RWPE2 (cell line): ENCODE data around the gene UTS2R.
A peak's percentile ranks its signal among the peaks of the same experiment; 100 is the strongest.
"Not testable (repeated sequence)": the region's sequence is repeated elsewhere in the genome, so short reads cannot be mapped to it uniquely, and the experiment has no call there.

Experiments used
- ATAC-seq: fragments of 200-7000 bp; cut with Tn5 transposase; 3 replicates; pipeline ENCODE4 v1.9.1; 2021; ENCODE audit warnings: low read depth
- DNase-seq: peaks from one replicate; pipeline ENCODE4 v3.0.0-alpha.2; 2020; ENCODE audit warnings: low spot score
- H3K27ac ChIP-seq: fragments of 450-650 bp; 2 replicates; pipeline ENCODE4 v1.5.1; 2017; ENCODE audit warnings: mild to moderate bottlenecking; ENCODE audit not compliant: poor library complexity, severe bottlenecking
- H3K27me3 ChIP-seq: fragments of 250-450 bp; sonication (Bioruptor Pico); 2 replicates; pipeline ENCODE4 v1.5.1; 2021; ENCODE audit warnings: mild to moderate bottlenecking, moderate library complexity; ENCODE audit not compliant: insufficient read depth, poor library complexity, severe bottlenecking
- H3K36me3 ChIP-seq: fragments of 250-450 bp; sonication (Bioruptor Pico); 2 replicates; pipeline ENCODE4 v1.5.1; 2020; ENCODE audit warnings: low read depth, mild to moderate bottlenecking, moderate library complexity
- H3K4me1 ChIP-seq: fragments of 250-450 bp; sonication (Bioruptor Pico); 2 replicates; pipeline ENCODE4 v1.5.1; 2021; ENCODE audit warnings: mild to moderate bottlenecking, moderate library complexity; ENCODE audit not compliant: insufficient read depth, poor library complexity, severe bottlenecking
- H3K4me3 ChIP-seq: fragments of 250-450 bp; sonication (Bioruptor Pico); 2 replicates; pipeline ENCODE4 v1.5.1; 2021; ENCODE audit warnings: mild to moderate bottlenecking, moderate library complexity; ENCODE audit not compliant: severe bottlenecking
- H3K9me3 ChIP-seq: fragments of 250-450 bp; sonication (Bioruptor Pico); 2 replicates; pipeline ENCODE4 v1.5.1; 2021; ENCODE audit warnings: mild to moderate bottlenecking, moderate library complexity; ENCODE audit not compliant: severe bottlenecking
- CTCF ChIP-seq: fragments of 450-650 bp; IDR thresholded peaks from one replicate; pipeline ENCODE4 v1.5.1; 2017; ENCODE audit warnings: mild to moderate bottlenecking, moderate library complexity; ENCODE audit not compliant: poor library complexity, severe bottlenecking

UTS2R gene

GRCh38 chr17:82374626-82375331 lies 3.2 kb downstream of the UTS2R start:
- Histone ChIP-seq H3K27ac (no peak overlapping the region), H3K9me3 (no peaks in the 10 kb centered on the region), H3K4me1 (no peaks in the 10 kb centered on the region), H3K4me3 (no peak overlapping the region), H3K36me3 (no peaks in the 10 kb centered on the region), H3K27me3 (peaks cover 74% of the 10 kb centered on the region)
- ATAC-seq (no peak), DNase-seq (no peak)
- TF ChIP-seq CTCF: no peak

- TF ChIP-seq CTCF: no peak
- H3K27ac ChIP-seq: no peak overlapping the region
- no peak overlapping the region for H3K4me3 ChIP-seq
- H3K4me1 ChIP-seq: no peaks in the 10 kb centered on the region
- no peak for DNase-seq
- H3K9me3 ChIP-seq: no peaks in the 10 kb centered on the region
- peaks cover 71% of the 10 kb centered on the region for H3K27me3 ChIP-seq
- no peaks in the 10 kb centered on the region for H3K36me3 ChIP-seq
- ATAC-seq: no peak; the same call in 2 of the 3 replicates
These were observed 3.9 kb downstream of the UTS2R start for GRCh38 chr17:82375359-82376041.

GRCh38 chr17:82376042-82376730 lies 4.6 kb downstream of the UTS2R start:
- Histone ChIP-seq H3K27ac (no peak overlapping the region), H3K9me3 (no peaks in the 10 kb centered on the region), H3K27me3 (peaks cover 64% of the 10 kb centered on the region), H3K4me1 (no peaks in the 10 kb centered on the region), H3K4me3 (no peak overlapping the region), H3K36me3 (no peaks in the 10 kb centered on the region)
- ATAC-seq (peak; percentile 21; the same call in 1 of the 3 replicates), DNase-seq (no peak)
- TF ChIP-seq CTCF: no peak

- H3K4me3 ChIP-seq, H3K36me3 ChIP-seq, H3K9me3 ChIP-seq, H3K4me1 ChIP-seq, ATAC-seq, DNase-seq, H3K27ac ChIP-seq: not testable (repeated sequence)
- peaks cover 55% of the 10 kb centered on the region for H3K27me3 ChIP-seq
These were observed 5.7 kb downstream of the UTS2R start for GRCh38 chr17:82377294-82377693.

GRCh38 chr17:82377924-82378740 lies 6.6 kb downstream of the UTS2R start:
- no peaks in the 10 kb centered on the region for H3K4me1 ChIP-seq
- H3K4me3 ChIP-seq: no peak overlapping the region
- H3K9me3 ChIP-seq: no peaks in the 10 kb centered on the region
- no peak overlapping the region for H3K27ac ChIP-seq
- DNase-seq (peak; percentile 68), ATAC-seq (no peak)
- peaks cover 47% of the 10 kb centered on the region for H3K27me3 ChIP-seq
- no peak for TF ChIP-seq CTCF
- no peaks in the 10 kb centered on the region for H3K36me3 ChIP-seq
